HG03025 (cell line): ENCODE data around the gene VAPA.

Source experiments
- ATAC-seq: cut with Tn5 transposase; IDR thresholded peaks from one replicate; pipeline ENCODE4 v1.9.1; 2021; ENCODE audit warnings: mild to moderate bottlenecking, moderate library complexity; ENCODE audit not compliant: unreplicated experiment, low FRiP score

Gene VAPA

GRCh38 chr18:9931146-9931545 lies 17.3 kb downstream of the VAPA start:
- no peak for ATAC-seq

- no peak for ATAC-seq
These were observed 17.9 kb downstream of the VAPA start for GRCh38 chr18:9931678-9932077.

GRCh38 chr18:9933865-9934264 lies 20.0 kb downstream of the VAPA start:
- ATAC-seq = no peak

- ATAC-seq = no peak
These were observed 20.5 kb downstream of the VAPA start for GRCh38 chr18:9934274-9934673.

GRCh38 chr18:9941103-9941502 lies 27.3 kb downstream of the VAPA start:
- ATAC-seq = no peak

- ATAC-seq = no peak
These were observed 27.8 kb downstream of the VAPA start for GRCh38 chr18:9941660-9942059.

GRCh38 chr18:9943311-9943710 lies 29.5 kb downstream of the VAPA start:
- ATAC-seq = no peak

- no peak for ATAC-seq
These were observed 31.0 kb downstream of the VAPA start for GRCh38 chr18:9944805-9945204.

GRCh38 chr18:9946831-9947230 lies 33.0 kb downstream of the VAPA start:
- no peak for ATAC-seq

GRCh38 chr18:9947248-9947647 lies 33.4 kb downstream of the VAPA start:
- ATAC-seq = no peak

GRCh38 chr18:9949315-9949714 lies 35.5 kb downstream of the VAPA start:
- no peak for ATAC-seq

GRCh38 chr18:9949861-9950260 lies 36.0 kb downstream of the VAPA start:
- no peak for ATAC-seq

GRCh38 chr18:9950289-9951016 lies 36.6 kb downstream of the VAPA start:
- ATAC-seq = no peak

GRCh38 chr18:9951022-9951859 lies 37.4 kb downstream of the VAPA start:
- no peak for ATAC-seq

- ATAC-seq = no peak
These were observed 39.0 kb downstream of the VAPA start for GRCh38 chr18:9952633-9953416.

- no peak for ATAC-seq
These were observed 45.1 kb downstream of the VAPA start for GRCh38 chr18:9958861-9959399.

GRCh38 chr18:9959564-9959963 lies 45.7 kb downstream of the VAPA start:
- ATAC-seq = no peak

GRCh38 chr18:9960258-9960904 lies 46.6 kb downstream of the VAPA start:
- no peak for ATAC-seq

GRCh38 chr18:9961041-9961440 lies 47.2 kb downstream of the VAPA start:
- no peak for ATAC-seq
